Measurements from ENCODE around the gene RPL10. TPM values are rescaled to one million over a fixed set of nuclear protein-coding genes. Genes with fewer than 3 reads are reported as not detected.
A peak's percentile ranks its signal among the peaks of the same experiment; 100 is the strongest.

RPL10 gene
- total and polyA plus RNA-seq, 9 of the 15 experiments (the other 6 are each of a cell fraction or from before 2014, with no cell fraction given): 3,774 to 7,600 (median 5,014) TPM

DNA sequence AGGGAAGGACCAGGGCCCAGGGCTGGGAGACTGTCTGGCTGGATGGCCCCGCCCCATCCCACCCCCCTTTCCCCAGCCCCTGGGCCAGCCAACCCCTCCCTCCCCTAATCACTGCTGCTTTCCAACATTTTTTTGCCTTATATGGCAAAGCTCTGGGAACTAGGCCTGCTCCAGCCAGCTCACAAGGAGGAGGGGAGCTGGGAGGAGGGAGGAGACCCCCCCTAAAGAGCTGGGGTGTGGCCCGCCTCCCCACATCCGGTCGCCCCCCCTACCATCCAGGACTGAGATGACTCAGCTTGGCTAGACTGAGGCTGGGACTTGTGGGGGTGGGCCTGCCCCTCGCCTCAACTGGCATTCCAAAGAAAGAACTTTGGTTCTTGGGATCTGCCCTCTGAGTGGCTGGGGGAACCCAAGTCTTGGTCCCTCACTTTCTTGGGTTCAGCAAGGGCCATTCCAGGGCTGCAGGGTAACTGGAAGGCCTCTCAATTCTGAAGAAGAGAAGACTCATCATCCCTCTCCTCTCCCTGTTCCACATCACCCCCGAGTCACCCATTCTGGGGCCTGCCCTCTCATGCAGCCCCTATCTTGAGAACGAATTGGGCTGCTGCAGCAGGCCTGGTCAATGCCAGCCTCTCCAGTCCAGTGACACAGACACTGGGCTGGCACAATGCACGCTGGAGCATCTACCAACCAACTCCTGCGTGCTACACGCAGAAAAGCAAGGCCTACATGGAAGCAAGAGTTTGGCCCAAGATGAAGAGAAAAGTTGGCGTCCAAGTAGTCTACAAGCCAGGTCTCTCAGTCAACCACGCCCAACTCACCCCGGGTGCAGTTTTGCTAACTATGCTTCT, 28.5 kb upstream of the RPL10 start (continued):
- no peak for TF ChIP-seq CCNT2 (IDR thresholded peaks at IDR 0.05; ENCODE audit: borderline replicate concordance, extremely low read depth, insufficient read length, low read depth, low read length)
- peak; percentile 21 to 41; a peak in 3 of 4 replicates for TF ChIP-seq MAZ (CRISPR knock-in tag; conservative IDR thresholded peaks at IDR 0.05 in 1 of 2, IDR thresholded peaks at IDR 0.05 in 1 of 2)
- TF ChIP-seq, protein P1, sequence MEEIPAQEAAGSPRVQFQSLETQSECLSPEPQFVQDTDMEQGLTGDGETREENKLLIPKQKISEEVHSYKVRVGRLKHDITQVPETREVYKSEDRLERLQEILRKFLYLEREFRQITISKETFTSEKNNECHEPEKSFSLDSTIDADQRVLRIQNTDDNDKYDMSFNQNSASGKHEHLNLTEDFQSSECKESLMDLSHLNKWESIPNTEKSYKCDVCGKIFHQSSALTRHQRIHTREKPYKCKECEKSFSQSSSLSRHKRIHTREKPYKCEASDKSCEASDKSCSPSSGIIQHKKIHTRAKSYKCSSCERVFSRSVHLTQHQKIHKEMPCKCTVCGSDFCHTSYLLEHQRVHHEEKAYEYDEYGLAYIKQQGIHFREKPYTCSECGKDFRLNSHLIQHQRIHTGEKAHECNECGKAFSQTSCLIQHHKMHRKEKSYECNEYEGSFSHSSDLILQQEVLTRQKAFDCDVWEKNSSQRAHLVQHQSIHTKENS (CRISPR knock-in tag; IDR thresholded peaks at IDR 0.05): no peak
- TF ChIP-seq, protein P2, sequence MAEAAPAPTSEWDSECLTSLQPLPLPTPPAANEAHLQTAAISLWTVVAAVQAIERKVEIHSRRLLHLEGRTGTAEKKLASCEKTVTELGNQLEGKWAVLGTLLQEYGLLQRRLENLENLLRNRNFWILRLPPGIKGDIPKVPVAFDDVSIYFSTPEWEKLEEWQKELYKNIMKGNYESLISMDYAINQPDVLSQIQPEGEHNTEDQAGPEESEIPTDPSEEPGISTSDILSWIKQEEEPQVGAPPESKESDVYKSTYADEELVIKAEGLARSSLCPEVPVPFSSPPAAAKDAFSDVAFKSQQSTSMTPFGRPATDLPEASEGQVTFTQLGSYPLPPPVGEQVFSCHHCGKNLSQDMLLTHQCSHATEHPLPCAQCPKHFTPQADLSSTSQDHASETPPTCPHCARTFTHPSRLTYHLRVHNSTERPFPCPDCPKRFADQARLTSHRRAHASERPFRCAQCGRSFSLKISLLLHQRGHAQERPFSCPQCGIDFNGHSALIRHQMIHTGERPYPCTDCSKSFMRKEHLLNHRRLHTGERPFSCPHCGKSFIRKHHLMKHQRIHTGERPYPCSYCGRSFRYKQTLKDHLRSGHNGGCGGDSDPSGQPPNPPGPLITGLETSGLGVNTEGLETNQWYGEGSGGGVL (CRISPR knock-in tag; IDR thresholded peaks at IDR 0.05): no peak
- TF ChIP-seq BRD9 (IDR thresholded peaks at IDR 0.05; ENCODE audit: low read depth, partially characterized antibody): peak; percentile 75

Data from K562 (cell line).